ENCODE results near the gene TMED5. TPM values are rescaled to one million over a fixed set of nuclear protein-coding genes. Genes with fewer than 3 reads are reported as not detected.
"Not testable (repeated sequence)": the region's sequence is repeated elsewhere in the genome, so short reads cannot be mapped to it uniquely, and the experiment has no call there.

TMED5 gene
- total RNA-seq: 10 to 100 TPM; 37.7 to 62.3 (median 40.2) TPM

DNA sequence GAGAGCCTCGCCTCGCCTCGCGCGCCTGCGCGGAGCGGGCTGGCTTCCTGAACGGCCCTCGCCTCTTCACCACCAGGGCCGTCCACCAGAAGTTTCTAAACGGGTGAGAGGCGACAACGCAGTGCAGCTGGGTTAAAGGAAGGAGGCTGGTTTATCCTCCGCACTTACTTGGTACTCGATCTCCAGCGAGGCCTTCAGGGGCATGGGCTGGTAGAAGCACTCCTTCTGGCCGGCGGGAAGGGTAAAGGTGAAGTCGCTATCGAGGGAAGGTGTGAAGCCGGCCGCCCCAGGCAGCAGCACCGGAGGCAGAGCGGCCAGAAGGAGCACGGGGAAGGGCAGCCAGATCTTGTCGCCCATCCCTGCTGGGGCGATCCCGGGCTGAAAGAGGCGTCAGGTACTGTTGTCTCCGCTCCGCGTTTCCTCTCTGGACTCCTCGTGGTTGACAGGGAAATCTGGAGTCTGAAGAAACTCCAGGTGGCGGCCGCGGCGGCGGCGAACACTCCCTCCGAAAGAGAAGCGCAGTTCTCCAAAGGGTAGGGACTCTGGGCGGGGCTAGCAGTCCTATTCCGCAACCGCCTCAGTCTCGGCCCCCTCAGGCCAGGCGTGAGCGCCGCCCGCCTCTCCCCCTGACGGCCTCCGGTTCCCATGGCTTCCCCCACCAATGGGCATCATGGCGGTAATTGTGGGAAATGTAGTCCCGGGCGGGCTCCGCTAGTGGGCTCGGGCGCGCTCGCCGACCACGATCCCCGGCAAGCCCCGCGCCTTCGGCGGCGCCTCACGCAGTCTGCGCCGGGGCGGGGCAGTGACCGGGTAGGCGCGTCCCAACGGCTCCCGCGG, at the start of gene TMED5:
TMED5 (minus strand) TSS at position 528 of the 837 bp plus-strand sequence; CDS start at position 357, 171 bp downstream.
- WGBS: 0% methylated on average over 52 of the region's 78 CpGs
- Histone ChIP-seq H3K36me3 (no peaks in the 10 kb centered on the region), H3K4me1 (peaks cover 35% of the 10 kb centered on the region), H3K9me3 (no peaks in the 10 kb centered on the region), H3K27me3 (no peaks in the 10 kb centered on the region), H3K4me3 (peak within 1 kb of the TSS; percentile 65), H3K27ac (peak within 1 kb of the TSS; percentile 96)
- peak; percentile 98 to 99 for DNase-seq (ENCODE audit: low spot score in 2 of 2)
- TF ChIP-seq, protein P1, sequence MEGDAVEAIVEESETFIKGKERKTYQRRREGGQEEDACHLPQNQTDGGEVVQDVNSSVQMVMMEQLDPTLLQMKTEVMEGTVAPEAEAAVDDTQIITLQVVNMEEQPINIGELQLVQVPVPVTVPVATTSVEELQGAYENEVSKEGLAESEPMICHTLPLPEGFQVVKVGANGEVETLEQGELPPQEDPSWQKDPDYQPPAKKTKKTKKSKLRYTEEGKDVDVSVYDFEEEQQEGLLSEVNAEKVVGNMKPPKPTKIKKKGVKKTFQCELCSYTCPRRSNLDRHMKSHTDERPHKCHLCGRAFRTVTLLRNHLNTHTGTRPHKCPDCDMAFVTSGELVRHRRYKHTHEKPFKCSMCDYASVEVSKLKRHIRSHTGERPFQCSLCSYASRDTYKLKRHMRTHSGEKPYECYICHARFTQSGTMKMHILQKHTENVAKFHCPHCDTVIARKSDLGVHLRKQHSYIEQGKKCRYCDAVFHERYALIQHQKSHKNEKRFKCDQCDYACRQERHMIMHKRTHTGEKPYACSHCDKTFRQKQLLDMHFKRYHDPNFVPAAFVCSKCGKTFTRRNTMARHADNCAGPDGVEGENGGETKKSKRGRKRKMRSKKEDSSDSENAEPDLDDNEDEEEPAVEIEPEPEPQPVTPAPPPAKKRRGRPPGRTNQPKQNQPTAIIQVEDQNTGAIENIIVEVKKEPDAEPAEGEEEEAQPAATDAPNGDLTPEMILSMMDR (IDR thresholded peaks at IDR 0.05): peak in 1 of 2 donors; percentile 23
- TF ChIP-seq EP300 (IDR thresholded peaks at IDR 0.05) (no peak), POLR2AphosphoS5 (IDR thresholded peaks at IDR 0.05) (peak in 2 of 3 donors; percentile 8 to 32), POLR2A (IDR thresholded peaks at IDR 0.05) (peak; percentile 85 to 97)

DNA sequence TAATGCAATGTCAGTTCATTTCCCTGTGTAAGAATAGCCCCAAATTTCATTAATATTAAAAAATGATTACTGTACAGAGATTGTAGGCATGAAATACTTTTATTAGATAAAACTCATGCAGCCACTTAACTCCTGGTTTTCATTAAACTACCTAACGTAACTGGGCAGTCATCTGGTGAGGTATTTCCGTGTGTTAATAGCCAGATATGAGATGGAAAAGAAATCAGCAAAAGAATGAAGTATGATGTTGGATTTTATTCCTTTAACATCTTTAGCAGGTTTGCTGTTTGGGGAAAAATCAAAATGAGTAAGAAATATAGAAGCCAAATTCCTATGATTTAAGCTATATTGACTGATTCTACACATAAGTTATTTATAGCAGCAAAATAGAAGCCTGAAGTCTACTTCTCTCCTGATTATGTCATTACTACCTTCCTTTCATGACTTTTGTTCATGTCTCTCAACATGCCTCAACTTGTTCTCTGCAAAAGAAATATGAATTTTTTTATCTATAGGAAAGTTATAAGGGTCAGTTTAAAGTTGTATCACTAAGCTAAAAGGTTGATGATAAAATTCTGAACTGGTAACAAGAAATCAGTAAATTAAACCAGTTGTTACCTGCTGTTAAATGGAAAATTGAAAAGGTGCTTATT, 42.9 kb upstream of the TMED5 start:
- no peaks in the 10 kb centered on the region for H3K9me3 ChIP-seq
- H3K27ac ChIP-seq: no peak overlapping the region
- TF ChIP-seq, protein P1 (IDR thresholded peaks at IDR 0.05): no peak
- TF ChIP-seq POLR2A (IDR thresholded peaks at IDR 0.05): no peak
- no peak for TF ChIP-seq EP300 (IDR thresholded peaks at IDR 0.05)
- no peak for TF ChIP-seq POLR2AphosphoS5 (IDR thresholded peaks at IDR 0.05)
- no peaks in the 10 kb centered on the region for H3K4me1 ChIP-seq
- WGBS: 93% methylated on average over 2 of the region's 2 CpGs
- H3K27me3 ChIP-seq: no peaks in the 10 kb centered on the region
- no peak for DNase-seq (ENCODE audit: low spot score in 2 of 2)
- no peak overlapping the region for H3K4me3 ChIP-seq
- peaks cover 4% of the 10 kb centered on the region for H3K36me3 ChIP-seq

DNA sequence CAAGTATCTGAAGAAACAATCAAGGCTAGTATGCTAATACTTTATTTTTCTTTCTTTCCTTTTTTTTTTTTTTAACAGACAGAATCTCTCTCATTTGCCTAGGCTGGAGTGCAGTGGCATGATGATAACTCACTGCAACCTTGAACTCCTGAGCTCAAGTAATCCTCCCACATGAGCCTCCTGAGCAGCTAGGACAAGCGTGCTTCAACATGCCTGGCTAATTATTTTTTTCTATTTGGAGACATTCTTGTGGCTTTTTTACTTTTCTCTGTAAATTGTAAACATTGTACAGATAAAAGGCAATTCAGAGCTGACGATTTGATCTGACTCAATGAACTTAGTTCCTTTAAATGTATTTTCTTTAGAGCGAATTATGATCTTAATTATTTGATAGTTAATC, 41.7 kb upstream of the TMED5 start:
- TF ChIP-seq POLR2A (IDR thresholded peaks at IDR 0.05) (no peak), EP300 (IDR thresholded peaks at IDR 0.05) (no peak), POLR2AphosphoS5 (IDR thresholded peaks at IDR 0.05) (no peak)
- TF ChIP-seq, protein P1 (IDR thresholded peaks at IDR 0.05): no peak
- WGBS: 90% methylated on average over 3 of the region's 3 CpGs
- no peak overlapping the region for H3K27ac ChIP-seq
- H3K36me3 ChIP-seq: peaks cover 4% of the 10 kb centered on the region
- H3K4me3 ChIP-seq: no peak overlapping the region
- H3K9me3 ChIP-seq: no peaks in the 10 kb centered on the region
- no peak for DNase-seq (ENCODE audit: low spot score in 2 of 2)
- no peaks in the 10 kb centered on the region for H3K4me1 ChIP-seq
- no peaks in the 10 kb centered on the region for H3K27me3 ChIP-seq

DNA sequence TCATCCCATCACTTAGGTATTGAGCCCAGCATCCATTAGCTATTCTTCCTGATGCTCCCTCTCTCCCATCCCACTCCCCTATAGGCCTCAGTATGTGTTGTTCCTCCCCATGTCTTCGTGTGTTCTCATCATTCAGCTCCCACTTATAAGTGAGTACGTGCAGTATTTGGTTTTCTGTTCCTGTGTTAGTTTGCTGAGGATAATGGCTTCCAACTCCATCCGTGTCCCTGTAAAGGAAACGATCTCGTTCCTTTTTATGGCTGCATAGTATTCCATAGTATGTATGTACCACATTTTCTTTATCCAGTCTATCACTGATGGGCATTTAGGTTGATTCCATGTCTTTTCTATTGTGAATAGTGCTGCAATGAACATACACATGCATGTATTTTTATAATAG, 40.5 kb upstream of the TMED5 start:
- H3K9me3 ChIP-seq; H3K4me1 ChIP-seq; DNase-seq (ENCODE audit: low spot score in 2 of 2); H3K27me3 ChIP-seq; H3K4me3 ChIP-seq; H3K36me3 ChIP-seq; H3K27ac ChIP-seq: not testable (repeated sequence)
- WGBS: 95% methylated on average over 5 of the region's 5 CpGs

DNA sequence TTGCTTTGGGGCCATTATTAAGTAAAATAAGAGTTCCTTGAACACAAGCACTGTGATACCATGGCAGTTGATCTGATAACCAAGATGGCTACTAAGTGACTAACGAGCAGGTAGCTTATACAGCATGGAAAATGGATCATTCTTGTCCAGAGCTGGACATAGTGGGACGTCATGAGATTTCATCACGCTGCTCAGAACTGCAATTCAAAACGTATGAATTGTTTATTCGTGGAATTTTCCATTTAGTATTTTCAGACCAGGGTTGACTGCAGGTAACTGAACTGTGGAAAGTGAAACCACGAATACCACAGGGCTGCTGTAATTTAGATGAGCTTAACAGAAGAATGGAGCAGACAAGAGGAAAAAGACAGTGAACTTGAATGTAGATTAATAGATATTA, 39.2 kb upstream of the TMED5 start:
- Histone ChIP-seq H3K27me3 (no peaks in the 10 kb centered on the region), H3K36me3 (peaks cover 4% of the 10 kb centered on the region), H3K27ac (no peak overlapping the region), H3K4me1 (no peaks in the 10 kb centered on the region), H3K9me3 (no peaks in the 10 kb centered on the region), H3K4me3 (no peak overlapping the region)
- TF ChIP-seq POLR2A (IDR thresholded peaks at IDR 0.05) (no peak), POLR2AphosphoS5 (IDR thresholded peaks at IDR 0.05) (no peak), EP300 (IDR thresholded peaks at IDR 0.05) (no peak)
- TF ChIP-seq, protein P1 (IDR thresholded peaks at IDR 0.05): no peak
- 80% methylated on average over 6 of the region's 6 CpGs for WGBS
- no peak for DNase-seq (ENCODE audit: low spot score in 2 of 2)
